Kidney (tissue), 14 donors: ENCODE results near the gene SAMD14. TPM values are rescaled to one million over a fixed set of nuclear protein-coding genes. Genes with fewer than 3 reads are reported as not detected.

Source experiments
- DNase-seq, 5 donors: peaks; one replicate each; pipeline ENCODE4 v3.0.0-alpha.2; 2013 to 2020
- FAIRE-seq: peaks from 2 replicates; lab custom pipeline; 2012; peaks lifted over from hg19 to GRCh38; lab: Jason Lieb, UNC
- H3K27ac ChIP-seq, 2 donors: one replicate each; pipeline ENCODE4 v1.7.0; 2013; ENCODE audit warnings: low read depth in 2 of 2, low read length in 2 of 2, inconsistent platforms in 1 of 2
- H3K27me3 ChIP-seq: one replicate; pipeline ENCODE4 v1.7.1; 2013; ENCODE audit warnings: low read length, inconsistent platforms; ENCODE audit not compliant: control insufficient read depth, insufficient read depth
- H3K36me3 ChIP-seq, 3 donors: one replicate each; pipeline versions ENCODE4 v1.7.0 to v1.7.1; 2013; ENCODE audit warnings: low read length in 3 of 3, control low read depth in 1 of 3, inconsistent platforms in 1 of 3; ENCODE audit not compliant: insufficient read depth in 3 of 3, control insufficient read depth in 2 of 3
- H3K4me1 ChIP-seq, 3 donors: one replicate each; pipeline versions ENCODE4 v1.7.0 to v1.7.1; 2013; ENCODE audit warnings: low read length in 3 of 3, inconsistent platforms in 1 of 3, low read depth in 1 of 3; ENCODE audit not compliant: control insufficient read depth in 2 of 3, insufficient read depth in 2 of 3
- H3K4me3 ChIP-seq, 3 donors: one replicate each; pipeline versions ENCODE4 v1.7.0 to v1.8.1; 2013; ENCODE audit warnings: low read length in 3 of 3, control low read depth in 1 of 3, inconsistent platforms in 1 of 3
- H3K9ac ChIP-seq, 3 donors: one replicate each; pipeline versions ENCODE4 v1.7.0 to v1.7.1; 2013; ENCODE audit warnings: low read length in 3 of 3, control low read depth in 1 of 3, inconsistent platforms in 1 of 3
- H3K9me3 ChIP-seq, 3 donors: one replicate each; pipeline versions ENCODE4 v1.7.0 to v1.7.1; 2013; ENCODE audit warnings: low read length in 3 of 3, control low read depth in 1 of 3, inconsistent platforms in 1 of 3; ENCODE audit not compliant: control insufficient read depth in 2 of 3, insufficient read depth in 1 of 3
- CTCF ChIP-seq: IDR thresholded peaks from 3 replicates; pipeline ENCODE4 v1.5.1; 2012; ENCODE audit warnings: mild to moderate bottlenecking, moderate library complexity, borderline replicate concordance; ENCODE audit not compliant: insufficient read depth; ENCODE audit errors: extremely low read depth
- intact Hi-C: fragments of 100-400 bp; cut with DNase I; formaldehyde crosslinking; loops from one replicate; pipeline ENCODE4 v1.11.1; 2022
- polyA plus RNA-seq: library from polyadenylated mRNA; stranded (reverse); fragments of 350-450 nt; fragmentation: Illumina TruSeq; extraction: RNeasy Lipid Tissue Mini Kit (QIAGEN cat#74804); gene quantifications from one replicate; pipeline ENCODE4 v1.2.3, GENCODE V29; 2014; ENCODE audit warnings: low read depth, low replicate concordance; ENCODE audit not compliant: insufficient read depth
- total RNA-seq: library from RNA; stranded (reverse); fragmentation: NEBNext Ultra II Directional; extraction: Animal tissue kit (Norgen Biotek cat#: 25700); gene quantifications from one replicate; pipeline ENCODE4 v1.2.1, GENCODE V29; 2021
- donor health status: control.
- donor health status: control.
- donor health status: control.
- donor health status: control.
- donor health status: control.
- donor health status: DM: yes; HTN: yes; CAD: no.
- donor health status: Normal renal cell carcinoma (clear cell type).

Gene SAMD14
- total and polyA plus RNA-seq, 2 donors from 2014 or later, result 3.7 to 5.0 TPM

GRCh38 chr17:50096758-50097157 lies 33.2 kb downstream of the SAMD14 start:
- H3K4me1 ChIP-seq, result peaks cover 0 to 46% (median 44%) of the 10 kb centered on the region in 3 donors
- FAIRE-seq (no peak), DNase-seq (peak in 1 of 5 donors; percentile 48)
- peak overlapping the region; percentile 85 to 90 for H3K27ac ChIP-seq
- intact Hi-C loops, result loop anchor here (10.0 kb wide), 1 partner anchor 198 kb away; no protein-coding TSS in a partner anchor
- no peaks in the 10 kb centered on the region for H3K9me3 ChIP-seq
- no peaks in the 10 kb centered on the region for H3K27me3 ChIP-seq
- no peak for TF ChIP-seq CTCF
- peaks cover 2 to 36% (median 7%) of the 10 kb centered on the region in 3 donors for H3K36me3 ChIP-seq
- H3K4me3 ChIP-seq, result peak overlapping the region in 2 of 3 donors; percentile 95 to 96
- peak overlapping the region in 1 of 3 donors; percentile 94 for H3K9ac ChIP-seq

- Histone ChIP-seq H3K4me1 (peaks cover 0 to 41% (median 39%) of the 10 kb centered on the region in 3 donors), H3K36me3 (peaks cover 2 to 33% (median 7%) of the 10 kb centered on the region in 3 donors), H3K9me3 (no peaks in the 10 kb centered on the region), H3K4me3 (peak overlapping the region; percentile 94 to 96 (median 95)), H3K27me3 (no peaks in the 10 kb centered on the region), H3K27ac (peak overlapping the region; percentile 85 to 90), H3K9ac (peak overlapping the region; percentile 86 to 94 (median 92))
- peak in 1 of 5 donors; percentile 75 for DNase-seq
- intact Hi-C loops, result loop anchor here (10.0 kb wide), 1 partner anchor 199 kb away; no protein-coding TSS in a partner anchor
- no peak for FAIRE-seq
- no peak for TF ChIP-seq CTCF
Measured at GRCh38 chr17:50096092-50096491, 33.9 kb downstream of the SAMD14 start.

GRCh38 chr17:50095626-50096037 lies 34.3 kb downstream of the SAMD14 start:
- H3K4me3 ChIP-seq, result peak overlapping the region; percentile 94 to 96 (median 95)
- H3K27ac ChIP-seq, result peak overlapping the region; percentile 85 to 90
- H3K4me1 ChIP-seq, result peaks cover 0 to 37% (median 34%) of the 10 kb centered on the region in 3 donors
- FAIRE-seq, result no peak
- peak overlapping the region; percentile 86 to 94 (median 92) for H3K9ac ChIP-seq
- TF ChIP-seq CTCF, result no peak
- peaks cover 2 to 29% (median 7%) of the 10 kb centered on the region in 3 donors for H3K36me3 ChIP-seq
- H3K27me3 ChIP-seq, result no peaks in the 10 kb centered on the region
- H3K9me3 ChIP-seq, result no peaks in the 10 kb centered on the region
- intact Hi-C loops, result loop anchor here (10.0 kb wide), 1 partner anchor 199 kb away; no protein-coding TSS in a partner anchor
- peak in 4 of 5 donors; percentile 55 to 77 (median 72) for DNase-seq
